WTC11 (cell line): ENCODE measurements around the gene TBC1D23.

ENCODE experiments used
- NFYB ChIP-seq: sonication (generic); formaldehyde crosslinking; conservative IDR thresholded peaks from 2 replicates; pipeline ENCODE4 v1.8.0; 2022; ENCODE audit warnings: low read depth, missing genetic modification reagents
- NR2C2 ChIP-seq: sonication (generic); formaldehyde crosslinking; IDR thresholded peaks from 2 replicates; pipeline ENCODE4 v1.8.0; 2022; ENCODE audit warnings: mild to moderate bottlenecking, missing genetic modification reagents
- SP1 ChIP-seq: sonication (generic); formaldehyde crosslinking; conservative IDR thresholded peaks from 2 replicates; pipeline ENCODE4 v1.8.1; 2022; ENCODE audit warnings: missing genetic modification reagents
- TF ChIP-seq, protein P1 (sequence below): fragments of 200-600 bp; IDR thresholded peaks from 2 replicates; pipeline ENCODE4 v1.8.0; 2022; ENCODE audit warnings: antibody characterized with exemption

DNA sequence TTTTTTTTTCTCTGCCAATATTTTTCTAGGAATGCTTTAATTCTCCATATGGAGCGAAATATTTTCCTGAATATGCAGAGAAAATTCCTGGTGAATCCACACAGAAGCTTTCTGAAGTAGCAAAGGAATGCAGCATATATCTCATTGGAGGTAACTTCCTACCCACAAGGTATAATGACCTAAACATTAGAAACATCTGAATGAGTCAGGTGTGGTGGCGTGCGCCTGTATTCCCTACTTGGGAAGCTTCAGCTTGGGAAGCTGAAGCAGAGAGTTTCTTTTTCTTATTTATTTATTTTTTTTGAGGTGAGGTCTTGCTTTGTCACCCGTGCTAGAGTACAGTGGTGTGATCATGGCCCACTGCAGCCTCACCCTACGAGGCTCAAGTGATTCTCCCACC lies 79.0 kb downstream of the TBC1D23 start:
- TF ChIP-seq NFYB (CRISPR knock-in tag) (no peak), NR2C2 (CRISPR knock-in tag) (no peak), SP1 (no peak)
- TF ChIP-seq, protein P1, sequence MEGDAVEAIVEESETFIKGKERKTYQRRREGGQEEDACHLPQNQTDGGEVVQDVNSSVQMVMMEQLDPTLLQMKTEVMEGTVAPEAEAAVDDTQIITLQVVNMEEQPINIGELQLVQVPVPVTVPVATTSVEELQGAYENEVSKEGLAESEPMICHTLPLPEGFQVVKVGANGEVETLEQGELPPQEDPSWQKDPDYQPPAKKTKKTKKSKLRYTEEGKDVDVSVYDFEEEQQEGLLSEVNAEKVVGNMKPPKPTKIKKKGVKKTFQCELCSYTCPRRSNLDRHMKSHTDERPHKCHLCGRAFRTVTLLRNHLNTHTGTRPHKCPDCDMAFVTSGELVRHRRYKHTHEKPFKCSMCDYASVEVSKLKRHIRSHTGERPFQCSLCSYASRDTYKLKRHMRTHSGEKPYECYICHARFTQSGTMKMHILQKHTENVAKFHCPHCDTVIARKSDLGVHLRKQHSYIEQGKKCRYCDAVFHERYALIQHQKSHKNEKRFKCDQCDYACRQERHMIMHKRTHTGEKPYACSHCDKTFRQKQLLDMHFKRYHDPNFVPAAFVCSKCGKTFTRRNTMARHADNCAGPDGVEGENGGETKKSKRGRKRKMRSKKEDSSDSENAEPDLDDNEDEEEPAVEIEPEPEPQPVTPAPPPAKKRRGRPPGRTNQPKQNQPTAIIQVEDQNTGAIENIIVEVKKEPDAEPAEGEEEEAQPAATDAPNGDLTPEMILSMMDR = no peak
